ENCODE data around the gene UBE2G2.

The UBE2G2 gene

GRCh38 chr21:44762221-44763049 is 39.2 kb downstream of the UBE2G2 start:
- no peak for FAIRE-seq

DNA sequence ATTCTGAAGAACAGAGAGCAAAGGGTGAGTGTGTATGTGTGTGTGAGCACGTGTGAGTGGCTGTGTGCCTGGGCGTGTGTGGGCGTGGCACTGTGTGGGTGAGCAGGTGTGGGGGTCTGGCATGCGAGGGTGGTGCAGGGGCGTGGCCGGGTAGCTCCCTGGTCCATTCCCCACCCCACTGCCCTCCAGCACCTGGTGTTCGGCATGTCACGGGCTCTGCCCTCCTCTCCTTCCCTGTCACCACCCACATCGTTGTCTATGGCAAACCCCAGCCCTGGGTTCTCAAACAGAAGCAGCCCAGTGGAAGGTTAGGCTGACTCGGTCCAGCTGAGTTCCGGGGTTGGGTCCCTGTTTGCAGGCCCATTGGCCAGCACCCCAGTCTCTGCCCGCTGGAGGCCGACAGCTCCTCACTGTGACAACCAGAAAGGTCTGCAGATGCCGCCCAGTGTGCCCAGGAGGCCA is 39.8 kb downstream of the UBE2G2 start:
- FAIRE-seq, result no peak

GRCh38 chr21:44761011-44761729 is 40.5 kb downstream of the UBE2G2 start:
- FAIRE-seq, result no peak

GRCh38 chr21:44760376-44760775 is 41.2 kb downstream of the UBE2G2 start:
- FAIRE-seq, result no peak

DNA sequence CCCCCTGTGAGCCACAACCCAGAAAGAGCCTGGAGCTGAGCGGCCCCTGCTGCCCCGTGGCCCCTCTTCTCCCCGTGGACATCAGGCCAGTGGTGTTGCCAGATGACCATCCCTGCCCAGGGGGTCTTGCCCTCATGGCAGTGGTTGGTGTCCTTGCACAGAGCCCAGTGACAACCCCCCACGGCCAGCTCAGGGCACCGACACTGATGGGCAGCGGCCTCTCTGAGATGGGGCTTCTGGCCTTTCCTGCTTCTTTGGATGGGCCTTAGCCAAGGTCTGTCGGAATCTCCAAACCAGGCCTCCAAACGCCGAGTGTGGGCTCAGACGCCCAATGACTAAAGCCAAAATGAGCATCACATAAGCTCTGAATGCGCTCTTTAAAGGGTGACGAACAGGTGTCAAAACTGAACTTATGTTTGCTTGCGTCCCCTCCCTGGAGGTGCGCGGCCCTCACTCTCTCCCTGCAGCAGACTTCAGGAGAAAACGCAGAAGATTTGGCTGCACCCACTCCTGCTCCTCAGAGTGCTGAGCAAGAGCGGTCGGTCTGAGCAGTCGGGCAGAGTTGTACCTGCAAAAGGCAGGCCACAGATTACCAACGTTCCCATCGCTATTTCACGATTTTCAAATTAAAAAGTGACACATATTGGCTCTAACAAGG is 41.9 kb downstream of the UBE2G2 start:
- no peak for FAIRE-seq

DNA sequence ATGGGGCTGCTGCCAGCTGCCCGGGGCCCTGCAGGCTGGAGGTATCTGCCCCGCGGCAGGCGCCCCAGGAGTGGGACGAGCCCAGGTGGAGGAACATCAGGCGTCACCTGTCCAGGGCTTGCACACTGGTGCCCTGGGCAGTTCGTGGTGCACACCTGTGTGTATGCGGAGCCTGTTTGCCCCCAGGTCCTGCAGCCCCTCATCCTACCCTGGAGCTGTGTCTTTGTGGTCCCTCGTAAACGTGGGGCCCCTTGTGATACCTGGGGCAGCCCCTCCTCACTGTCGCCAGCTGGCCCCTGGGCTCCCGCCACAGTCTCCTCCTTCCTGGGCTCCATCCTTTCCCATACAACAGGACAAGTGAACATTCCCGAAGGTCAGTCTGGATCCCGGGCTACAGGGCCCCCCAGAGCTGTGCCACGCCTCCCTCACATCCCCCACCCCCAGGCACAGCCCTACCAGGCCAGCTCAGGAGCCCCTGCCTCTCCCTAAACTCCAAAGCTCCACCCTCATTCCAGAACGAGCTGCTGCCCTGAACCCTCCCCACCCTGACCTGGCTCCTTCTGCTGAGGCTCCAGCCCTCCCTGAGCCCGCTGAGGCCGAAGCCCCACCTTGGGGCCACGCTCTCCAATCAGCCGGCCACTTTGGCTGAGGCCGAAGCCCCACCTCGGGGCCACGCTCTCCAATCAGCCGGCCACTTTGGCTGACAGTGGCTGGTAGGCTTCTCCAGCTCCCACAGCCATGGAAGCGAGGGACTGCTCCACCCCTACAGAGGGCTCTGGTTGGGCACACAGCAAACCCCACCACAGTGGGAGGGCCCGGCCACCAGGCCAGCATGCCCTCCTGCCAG is 42.6 kb downstream of the UBE2G2 start:
- no peak for FAIRE-seq

DNA sequence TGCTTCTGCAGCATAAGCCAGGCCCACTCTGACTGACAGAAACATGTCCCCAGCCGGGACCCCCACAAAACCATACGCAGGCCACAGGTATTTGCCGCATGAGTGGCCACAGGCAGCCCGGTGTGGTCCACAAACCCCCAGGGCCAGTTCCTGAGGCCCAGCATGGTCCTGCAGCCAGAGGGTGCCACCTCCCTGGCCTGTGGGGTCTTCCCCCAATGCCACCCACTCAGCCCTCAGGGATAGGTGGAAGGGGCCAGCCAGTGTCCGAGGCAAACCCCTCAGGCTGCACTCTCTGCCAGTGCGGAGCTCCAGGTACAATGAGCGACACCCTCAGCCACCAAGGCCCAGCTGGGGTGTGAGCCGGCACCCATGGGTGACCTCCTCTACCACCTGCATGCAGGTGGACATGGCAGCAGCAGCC is 43.5 kb downstream of the UBE2G2 start:
- FAIRE-seq, result no peak

- FAIRE-seq, result no peak
Measured at GRCh38 chr21:44757731-44758130, 43.9 kb downstream of the UBE2G2 start.

- no peak for FAIRE-seq
Measured at GRCh38 chr21:44756423-44757185, 45.0 kb downstream of the UBE2G2 start.

- no peak for FAIRE-seq
Measured at GRCh38 chr21:44755227-44755626, 46.4 kb downstream of the UBE2G2 start.

GRCh38 chr21:44753357-44753756 is 48.3 kb downstream of the UBE2G2 start:
- no peak for FAIRE-seq

GRCh38 chr21:44752671-44753235 is 48.9 kb downstream of the UBE2G2 start:
- no peak for FAIRE-seq

DNA sequence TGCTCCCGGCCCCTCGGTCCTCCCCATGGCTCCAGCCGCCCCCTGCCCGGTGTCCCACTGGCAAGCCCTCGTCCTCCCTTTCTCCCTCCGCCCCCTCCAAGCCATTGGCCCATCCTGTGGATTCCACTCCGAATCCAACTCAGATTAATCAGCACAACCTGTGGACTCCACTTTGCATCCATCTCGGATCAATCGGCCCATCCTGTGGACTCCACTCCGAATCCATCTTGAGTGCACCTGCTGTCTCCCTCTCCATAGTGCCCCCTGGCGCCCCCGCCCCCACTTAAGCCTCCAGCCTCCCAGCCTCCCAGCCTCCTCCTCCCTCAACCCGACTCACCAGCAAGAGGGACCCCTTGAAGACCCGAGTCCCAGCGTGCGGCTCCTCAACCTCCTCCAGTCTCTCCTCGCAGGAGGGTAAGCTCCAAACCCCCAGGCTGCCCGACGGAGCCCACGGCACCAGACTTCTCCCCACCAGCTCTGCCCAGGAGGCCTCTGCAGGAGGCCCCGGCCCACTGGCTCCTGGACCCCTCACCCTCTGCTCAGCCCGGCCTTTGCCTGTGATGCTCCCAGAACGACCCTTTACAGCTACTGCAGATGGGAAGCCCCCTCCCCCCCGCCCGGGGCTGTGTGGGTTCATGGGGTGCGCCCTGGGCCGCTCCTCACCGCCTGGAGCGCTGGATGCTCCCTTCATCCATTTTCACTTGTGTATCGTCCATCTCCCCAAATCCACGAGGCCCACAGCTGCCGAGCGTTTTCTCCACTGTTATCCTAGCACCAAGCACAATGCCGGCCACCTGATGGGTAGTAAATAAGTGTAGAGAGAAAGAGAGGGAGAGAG is 49.6 kb downstream of the UBE2G2 start:
- no peak for FAIRE-seq

- FAIRE-seq, result no peak
Measured at GRCh38 chr21:44751186-44751798, 50.3 kb downstream of the UBE2G2 start.

- no peak for FAIRE-seq
Measured at GRCh38 chr21:44750675-44751025, 51.0 kb downstream of the UBE2G2 start.

GRCh38 chr21:44749759-44750674 is 51.6 kb downstream of the UBE2G2 start:
- no peak for FAIRE-seq

GRCh38 chr21:44749116-44749758 is 52.4 kb downstream of the UBE2G2 start:
- FAIRE-seq, result no peak

DNA sequence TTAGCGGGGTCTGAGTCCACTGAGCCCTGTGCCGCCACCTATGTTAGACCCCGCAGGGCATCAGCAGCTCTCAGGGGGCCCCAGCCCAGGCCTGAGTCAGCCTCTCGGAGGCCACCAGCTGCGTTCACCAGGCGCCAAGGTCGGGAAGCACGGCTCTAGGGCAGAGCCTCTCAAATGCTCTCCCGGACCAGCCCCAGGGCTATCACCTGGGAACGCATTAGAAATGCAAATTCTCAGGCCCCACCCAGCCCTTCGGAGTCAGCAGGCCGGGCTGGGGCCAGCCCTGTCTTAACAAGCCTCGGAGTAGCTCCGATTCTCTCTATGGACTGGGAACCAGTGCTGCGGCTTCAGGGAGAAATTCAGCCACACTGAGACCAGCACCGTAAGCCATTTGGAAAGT is 53.0 kb downstream of the UBE2G2 start:
- FAIRE-seq, result no peak
